GM19025 (cell line): ENCODE results near the gene CDH13.

Experiments used
- ATAC-seq: cut with Tn5 transposase; IDR thresholded peaks from one replicate; pipeline ENCODE4 v1.9.1; 2021; ENCODE audit warnings: mild to moderate bottlenecking, low read depth, moderate library complexity; ENCODE audit not compliant: unreplicated experiment

CDH13 gene

DNA sequence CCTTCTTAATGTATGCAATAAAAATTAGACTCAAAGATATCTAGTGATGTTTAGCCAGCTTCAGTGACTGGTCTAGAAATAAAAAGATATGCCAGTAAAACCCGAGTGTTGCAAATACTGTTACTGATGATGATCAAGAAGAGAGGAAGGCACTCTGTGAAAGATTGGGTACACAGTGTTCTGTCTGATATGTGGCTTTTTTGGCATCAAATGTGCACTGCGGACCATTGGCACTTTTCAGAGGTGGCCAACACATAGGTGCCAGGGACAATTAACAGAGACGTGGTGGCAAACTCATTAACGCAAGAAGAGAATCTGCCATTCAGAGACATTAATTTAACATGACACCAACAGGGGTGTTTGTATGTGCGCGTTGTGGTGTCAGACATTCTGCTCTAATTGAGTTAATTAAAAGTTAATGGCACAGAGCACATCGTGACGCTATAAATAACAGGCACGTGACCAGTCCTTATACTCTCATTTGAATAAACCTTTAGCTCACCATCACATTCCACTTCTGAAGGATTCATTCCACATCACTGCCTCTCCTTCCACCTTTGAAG lies 631.7 kb downstream of the CDH13 start:
- no peak for ATAC-seq

DNA sequence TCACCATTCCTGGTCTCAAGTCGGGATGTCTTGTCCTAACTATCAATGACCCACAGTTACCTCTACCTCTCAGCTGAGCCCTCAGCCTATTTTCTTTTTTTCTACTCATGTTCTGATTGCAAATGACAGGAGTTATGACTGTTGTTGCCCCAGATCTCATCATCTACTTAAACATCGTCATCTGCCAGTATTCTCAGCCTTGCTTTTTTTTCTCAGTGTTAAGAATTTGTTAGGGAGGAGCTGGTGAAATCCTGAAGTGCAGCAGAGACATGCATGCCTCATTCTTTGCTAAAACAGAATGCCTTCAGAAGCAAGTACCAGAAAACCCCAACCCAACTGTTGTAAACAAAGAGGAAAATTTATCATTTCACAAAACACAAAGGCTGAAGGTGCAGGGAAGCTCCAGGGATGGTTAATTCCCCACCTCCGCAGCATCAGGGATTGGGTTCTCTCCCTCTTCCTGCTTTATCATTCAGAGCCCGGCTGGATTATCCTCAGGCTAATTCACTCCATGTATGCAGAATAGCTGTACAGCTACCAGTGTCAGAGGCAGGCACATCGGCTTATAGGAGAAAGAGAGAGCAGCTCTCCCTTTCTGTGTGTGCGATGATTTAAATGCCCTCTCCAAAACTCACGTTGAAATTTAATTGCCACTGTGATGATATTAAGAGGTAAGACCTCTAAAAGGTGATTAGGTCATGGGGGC lies 640.2 kb downstream of the CDH13 start:
- no peak for ATAC-seq

DNA sequence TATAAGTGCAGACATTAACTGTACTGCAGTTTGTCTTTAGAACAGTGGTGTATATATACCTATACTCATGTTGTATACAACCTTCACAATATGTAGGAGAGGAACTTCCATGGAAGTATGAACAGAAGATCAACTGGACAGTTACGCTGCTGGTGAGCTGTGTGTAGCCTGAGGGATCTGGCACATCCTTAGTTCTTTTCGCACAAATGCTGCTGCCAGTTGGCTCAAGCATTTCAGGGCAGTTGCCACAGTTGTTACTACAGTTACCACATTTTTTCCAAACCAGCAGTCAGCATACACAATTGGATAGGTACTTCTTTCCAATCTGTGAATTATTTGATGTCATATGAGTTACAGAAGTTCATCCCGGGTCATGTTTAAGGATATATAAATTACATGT lies 641.4 kb downstream of the CDH13 start:
- no peak for ATAC-seq

DNA sequence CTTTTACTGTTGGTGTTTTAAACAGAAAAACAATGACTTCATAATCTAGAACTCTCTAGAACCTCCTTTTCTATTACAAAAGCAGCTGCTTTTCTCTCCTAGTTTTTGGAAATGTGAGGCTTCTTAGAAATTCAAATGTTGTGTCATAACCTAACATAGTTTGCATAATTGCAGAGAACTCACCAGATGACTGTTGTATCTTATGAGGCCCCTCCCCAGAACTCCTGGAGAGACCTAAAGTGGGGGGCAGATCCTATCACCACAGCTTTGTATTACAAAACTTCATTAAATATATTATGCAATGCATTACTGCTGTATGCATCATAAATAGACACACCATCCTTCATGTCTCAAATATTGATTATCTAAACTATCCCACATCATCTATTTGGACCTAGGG lies 642.3 kb downstream of the CDH13 start:
- no peak for ATAC-seq

DNA sequence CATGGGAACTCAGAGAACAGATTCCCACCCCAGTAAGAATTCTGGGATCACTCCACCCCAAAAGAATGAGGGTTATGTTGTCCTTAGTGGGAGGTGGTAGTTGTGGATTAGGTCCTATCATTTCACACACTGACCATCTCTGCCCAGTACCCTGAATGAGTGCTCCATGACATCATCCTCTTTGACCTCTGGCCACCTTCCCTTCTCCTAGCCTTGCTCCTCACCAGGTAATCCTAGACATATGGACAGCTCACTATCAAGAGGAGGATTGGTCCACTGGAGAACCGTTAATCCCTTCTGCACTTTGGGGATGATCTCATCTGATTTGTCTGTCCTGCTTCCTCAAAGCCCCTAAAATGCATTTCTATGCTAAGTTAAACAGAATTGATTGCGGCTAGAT lies 642.8 kb downstream of the CDH13 start:
- ATAC-seq = no peak

DNA sequence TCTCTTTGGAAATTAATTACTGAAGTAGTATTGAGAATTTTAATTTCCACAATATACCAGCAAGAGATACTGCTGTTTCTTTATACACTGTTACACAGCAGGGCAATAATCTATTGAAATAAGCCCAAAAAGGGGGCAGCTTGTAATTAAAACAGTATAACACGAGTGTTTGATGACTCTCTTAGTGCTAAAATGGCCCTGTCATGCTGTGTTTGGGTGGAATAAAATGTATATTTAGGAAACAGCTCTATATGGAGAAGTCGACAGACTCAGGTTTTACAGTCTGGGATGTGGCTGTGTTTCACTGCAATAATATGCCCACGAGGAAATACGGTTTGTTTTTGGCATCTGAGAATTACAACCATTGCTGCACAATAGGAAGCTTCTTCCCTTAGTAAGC lies 643.3 kb downstream of the CDH13 start:
- no peak for ATAC-seq

DNA sequence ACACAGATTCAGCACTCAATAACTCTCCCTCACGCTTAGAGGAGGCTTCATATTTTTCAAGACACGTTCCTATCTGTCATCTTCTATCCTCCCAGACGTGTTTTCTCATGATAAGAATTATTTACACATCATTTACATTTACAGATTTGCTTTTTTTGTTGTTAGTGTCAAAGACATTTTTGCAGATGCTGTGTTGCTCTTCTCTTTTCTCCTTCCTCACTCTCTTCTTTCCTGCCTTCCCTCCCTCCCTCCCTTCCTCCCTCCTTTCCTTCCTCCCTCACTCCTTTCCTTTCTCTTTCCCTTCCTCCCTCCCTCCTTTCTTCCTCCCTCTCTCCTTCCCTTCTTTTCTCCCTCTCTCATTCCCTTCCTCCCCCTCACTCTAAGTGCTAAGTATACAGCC lies 643.9 kb downstream of the CDH13 start:
- ATAC-seq = no peak

DNA sequence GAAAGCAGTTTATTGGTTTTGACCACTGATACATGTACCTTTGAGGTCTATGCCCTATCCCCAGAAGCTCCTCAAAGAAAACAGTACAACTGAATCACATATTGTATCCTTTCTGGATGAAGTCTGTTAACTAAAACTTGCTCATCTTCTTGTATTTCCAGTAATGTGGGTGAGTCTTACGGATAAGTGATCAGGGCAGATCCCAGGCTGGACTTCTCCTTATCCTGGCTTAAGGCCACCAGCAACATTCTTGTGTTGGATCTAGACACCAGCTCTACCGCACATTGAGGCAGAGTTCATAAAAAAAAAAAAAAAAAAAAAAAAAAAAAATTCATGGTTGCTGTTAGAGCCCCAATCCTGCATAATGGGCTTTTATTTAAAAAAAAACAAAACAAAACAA lies 644.4 kb downstream of the CDH13 start:
- no peak for ATAC-seq

DNA sequence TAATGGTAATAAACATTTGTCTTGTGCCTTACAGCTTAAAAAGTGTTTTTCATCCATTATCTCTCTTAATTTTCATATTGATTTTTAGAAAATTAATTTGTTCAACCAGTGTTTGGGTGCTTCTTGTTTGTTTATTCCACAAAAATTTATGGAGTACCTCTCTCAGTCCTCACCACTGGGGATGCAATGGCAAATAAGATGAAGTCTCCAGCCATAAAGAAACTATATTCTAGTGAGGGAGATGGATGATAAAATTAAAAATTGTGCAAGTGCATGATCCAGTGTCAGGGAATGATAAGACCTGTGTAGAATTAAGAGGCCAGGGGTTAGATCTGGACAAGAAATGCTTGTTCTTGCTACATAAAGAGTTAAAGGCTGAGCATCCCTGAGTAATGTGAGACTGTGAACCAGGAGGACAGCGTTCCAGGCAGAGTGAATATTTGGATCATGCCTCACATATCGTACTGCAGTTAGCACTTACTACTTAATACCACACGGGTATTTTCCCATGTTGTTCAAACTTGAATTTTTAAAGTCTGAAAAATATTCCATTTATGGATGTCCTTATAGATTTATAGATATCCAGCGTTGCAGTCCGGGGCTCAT lies 645.3 kb downstream of the CDH13 start:
- ATAC-seq = no peak

DNA sequence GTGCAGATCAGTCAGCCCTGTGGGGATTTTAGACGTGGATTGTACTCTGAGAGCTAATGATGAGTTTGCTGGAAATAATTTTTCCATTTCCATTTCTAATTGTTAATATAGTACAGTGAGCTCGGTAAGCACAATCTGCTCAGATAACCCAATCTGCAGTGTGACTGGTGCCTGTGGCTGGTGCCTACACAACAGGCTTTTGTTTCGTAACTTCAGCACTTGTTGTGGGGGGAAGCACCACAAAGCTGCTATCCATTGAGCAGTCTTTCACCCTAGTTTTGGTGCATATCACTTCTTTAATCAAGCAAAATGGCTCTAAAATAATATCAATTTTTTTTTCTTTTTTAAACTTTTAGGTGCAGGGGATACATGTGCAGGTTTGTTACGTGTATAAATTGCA lies 646.1 kb downstream of the CDH13 start:
- ATAC-seq = no peak

DNA sequence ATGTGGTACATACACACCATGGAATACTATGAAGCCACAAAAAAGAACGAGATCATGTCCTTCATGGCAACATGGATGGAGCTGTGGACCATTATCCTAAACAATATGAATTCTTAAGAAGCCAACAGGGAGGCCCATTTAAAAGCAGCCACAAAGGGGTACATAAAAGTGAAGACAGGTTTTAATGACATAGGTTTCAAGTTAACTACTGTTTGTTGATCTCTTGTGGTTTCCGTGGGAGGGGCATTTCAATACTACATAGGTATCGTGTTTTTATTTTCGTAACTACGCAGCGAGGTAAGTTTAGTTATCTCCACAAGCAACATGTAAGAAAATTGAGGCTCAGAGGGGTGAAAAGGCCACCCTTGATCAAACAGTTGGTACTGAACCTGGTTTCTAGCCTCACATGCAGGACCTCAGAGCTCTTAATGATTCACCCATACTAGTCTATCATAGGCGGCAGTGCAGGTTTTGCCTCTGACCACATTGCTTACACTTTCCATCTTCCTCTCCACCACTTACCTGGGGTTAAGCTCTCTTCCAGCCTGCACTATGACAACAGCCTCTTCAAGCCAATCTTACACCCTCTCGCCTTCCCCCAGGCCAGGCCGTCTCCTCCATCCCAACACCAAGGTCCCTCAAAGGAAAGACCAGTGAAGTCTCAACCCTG lies 646.9 kb downstream of the CDH13 start:
- ATAC-seq = no peak

DNA sequence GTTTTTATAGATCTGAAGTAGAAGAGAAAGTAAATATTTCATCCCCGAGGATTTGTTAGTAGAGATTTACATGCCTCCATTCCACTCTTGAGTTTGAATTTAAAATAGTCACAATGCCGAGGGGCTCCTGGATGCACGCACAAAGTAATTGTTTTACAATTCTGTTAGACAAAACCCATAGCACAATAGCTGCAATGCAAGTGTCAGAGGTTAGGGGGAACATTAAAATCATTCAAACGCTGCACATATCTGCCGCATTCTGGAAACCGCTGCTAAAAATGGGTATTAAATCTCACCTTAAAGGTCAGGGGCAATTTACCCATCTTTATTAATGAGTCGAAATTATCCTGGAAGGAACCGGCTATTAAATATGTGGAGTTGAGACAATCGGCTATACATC lies 652.5 kb downstream of the CDH13 start:
- ATAC-seq = no peak

DNA sequence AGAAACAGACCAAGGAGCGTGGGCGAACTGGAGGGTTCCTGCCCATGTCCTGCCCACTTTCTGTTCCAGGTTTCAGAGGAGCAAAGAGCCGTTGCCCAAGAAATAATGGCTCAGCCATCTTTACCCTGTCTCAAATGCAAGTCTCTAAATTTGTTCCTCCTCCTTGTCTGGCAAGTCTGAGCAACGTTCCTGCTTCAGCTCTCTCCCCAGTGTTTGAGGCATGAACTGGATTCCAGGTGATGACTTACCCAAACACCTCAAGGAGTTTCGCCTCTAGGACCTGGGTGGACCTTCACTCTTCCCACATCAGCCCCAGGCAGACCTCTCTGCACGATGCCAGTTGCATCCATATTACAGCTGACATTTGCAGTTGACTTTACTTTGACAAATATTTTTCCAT lies 659.2 kb downstream of the CDH13 start:
- ATAC-seq = no peak

DNA sequence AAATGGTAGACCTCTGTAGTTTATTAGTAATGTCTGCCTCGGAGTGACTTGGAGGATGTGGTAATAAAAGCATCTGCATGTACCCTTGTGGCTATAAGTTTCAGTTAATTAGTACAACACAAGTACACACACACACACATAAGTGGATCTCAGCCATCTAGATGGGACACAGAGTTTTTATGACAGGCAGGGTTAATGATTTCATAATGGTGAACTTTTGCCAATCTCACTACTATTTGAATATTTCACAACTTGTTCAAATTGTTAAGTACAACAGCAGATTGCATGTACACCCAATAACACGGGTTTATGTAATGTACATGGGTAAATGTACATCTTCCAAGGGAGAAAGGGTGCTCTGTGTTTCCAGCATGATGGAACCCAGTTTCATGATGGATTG lies 669.7 kb downstream of the CDH13 start:
- no peak for ATAC-seq

DNA sequence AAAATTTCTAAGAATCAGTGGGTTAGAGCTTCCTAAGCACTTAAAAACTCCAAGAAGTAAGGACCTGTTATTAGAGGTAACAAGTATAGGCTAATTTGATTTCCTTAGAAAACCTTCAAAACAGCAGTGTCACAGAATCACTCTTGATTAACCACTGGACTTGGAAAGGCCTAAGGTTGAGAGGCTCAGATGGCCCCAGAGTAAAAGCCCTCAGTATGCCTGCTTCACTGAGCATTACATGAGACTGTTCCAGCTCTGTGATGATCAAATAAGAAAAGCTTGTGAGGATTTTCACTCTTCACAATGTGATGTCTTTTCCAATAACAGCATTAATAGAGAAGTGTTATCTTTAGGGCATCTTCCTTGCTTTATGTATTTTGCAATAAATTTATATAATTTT lies 671.8 kb downstream of the CDH13 start:
- ATAC-seq = no peak

DNA sequence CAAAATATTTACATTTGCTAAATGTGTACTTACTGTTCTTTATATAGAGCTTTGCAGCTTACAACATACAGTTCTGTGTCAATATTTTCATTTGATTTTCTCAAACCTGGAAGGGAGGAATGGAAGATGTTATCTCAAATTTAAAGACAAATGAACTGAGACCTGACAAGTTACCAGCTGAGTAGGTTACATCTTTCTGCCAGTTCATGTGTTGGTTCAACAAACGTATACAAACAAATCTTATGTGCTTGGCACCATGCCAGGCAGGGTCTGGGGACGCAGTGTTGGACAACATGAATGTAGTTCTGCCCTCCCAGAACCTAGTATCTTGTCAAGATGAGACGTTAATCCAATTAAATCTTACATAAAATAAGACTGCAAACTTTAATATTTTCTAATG lies 673.6 kb downstream of the CDH13 start:
- no peak for ATAC-seq

DNA sequence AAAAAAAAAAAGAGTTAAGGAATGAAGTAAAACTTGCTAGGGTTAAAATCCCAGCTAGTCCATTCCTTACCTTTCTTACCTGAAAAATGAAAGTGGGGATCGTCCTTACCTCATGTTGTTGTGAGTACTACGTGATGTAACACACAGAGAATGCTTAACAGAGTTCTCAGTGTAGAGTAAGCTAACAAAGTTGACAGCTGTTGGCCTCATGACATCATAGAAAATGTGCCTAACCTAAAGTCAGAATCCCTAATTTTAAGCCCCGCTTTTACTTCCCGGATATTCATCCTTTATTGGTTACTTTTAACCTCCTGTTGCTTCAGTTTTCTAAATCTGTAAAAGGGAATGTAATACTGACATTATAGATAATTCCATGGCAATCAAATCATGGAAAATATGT lies 675.2 kb downstream of the CDH13 start:
- no peak for ATAC-seq

DNA sequence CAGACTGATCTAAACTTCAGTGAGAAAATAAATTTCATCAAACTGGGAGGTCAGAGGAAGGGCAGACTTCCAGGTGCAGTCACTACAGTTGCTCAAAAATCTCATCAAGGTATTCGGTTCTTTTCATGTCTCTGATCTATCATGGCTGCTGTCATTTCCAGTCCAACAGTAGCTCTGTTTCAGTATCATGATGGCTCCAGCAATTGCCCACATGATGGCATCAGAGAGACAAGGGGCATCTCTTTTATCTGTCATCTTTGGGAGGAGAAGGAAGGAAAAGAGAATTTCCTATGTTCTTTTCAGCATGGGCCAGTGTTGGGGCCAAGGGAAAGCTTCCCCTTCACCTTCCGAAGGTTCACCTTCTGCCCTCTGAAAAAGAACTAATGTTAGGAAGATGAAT lies 676.1 kb downstream of the CDH13 start:
- ATAC-seq = no peak

DNA sequence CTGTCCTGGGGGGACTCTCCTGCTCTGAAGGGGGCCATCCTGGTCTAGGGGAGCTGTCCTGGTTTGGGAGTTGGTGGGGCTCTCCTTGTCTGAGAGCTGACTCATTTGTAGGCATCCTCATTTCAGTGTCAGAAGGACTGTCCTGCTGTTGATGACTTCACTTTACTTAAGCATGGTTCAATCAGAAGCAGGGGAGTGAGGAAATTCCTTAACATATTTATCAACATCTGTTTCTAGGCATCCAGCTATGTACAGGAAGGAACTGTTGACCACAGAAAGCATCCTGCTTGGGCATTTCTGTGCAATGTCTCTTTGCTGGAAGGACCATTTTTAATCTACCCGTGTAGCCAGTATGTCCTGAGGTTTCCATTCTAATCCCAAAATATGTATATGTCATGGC lies 678.3 kb downstream of the CDH13 start:
- ATAC-seq = no peak

DNA sequence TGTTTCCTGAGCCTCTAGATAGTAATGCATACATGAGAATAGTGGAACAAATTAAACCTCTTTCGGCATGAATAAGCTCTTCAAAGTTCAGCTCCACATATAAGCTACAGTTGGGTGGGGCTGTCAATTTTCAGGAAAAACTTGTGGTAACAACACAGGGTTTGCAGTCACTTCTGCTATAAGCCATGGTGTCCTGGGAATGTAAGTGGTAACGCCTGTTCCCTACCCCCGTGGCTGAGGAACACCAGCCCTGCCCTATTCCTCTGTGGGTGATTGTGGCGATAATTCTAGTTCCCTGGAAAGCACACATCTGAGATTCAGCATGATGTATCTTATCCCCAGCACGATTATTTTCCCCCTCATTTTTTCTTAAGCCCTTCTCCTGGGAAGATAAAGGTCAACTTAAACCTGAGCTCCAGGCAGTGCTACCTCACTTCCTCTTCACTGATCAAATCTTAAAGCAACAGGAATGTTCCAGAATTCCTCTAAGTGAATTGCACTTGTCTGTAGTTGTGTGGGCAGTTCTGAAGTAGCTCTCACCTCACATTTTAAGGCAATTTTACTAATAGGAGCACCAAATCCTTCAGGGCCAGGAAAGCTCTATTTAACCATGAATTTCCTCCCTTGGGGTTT lies 680.3 kb downstream of the CDH13 start:
- ATAC-seq = no peak

DNA sequence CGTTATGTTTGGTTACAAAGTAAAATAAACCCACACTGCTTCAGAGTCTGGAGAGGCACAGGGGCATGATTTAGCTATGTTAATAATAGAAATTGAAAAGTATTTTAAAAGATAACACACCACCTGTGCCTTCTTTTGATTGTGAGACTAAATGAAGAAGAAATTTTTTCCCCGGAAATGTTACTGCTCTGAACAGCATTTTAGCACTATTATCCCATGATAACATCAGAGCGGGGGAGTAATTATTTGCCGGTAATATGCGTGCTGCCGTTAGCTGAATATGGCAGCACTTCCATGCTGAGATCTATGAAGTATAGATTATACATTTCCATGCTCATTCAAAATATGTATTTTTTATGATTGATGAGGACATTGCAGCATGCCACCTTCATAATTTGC lies 680.8 kb downstream of the CDH13 start:
- ATAC-seq = no peak
